Neuron (in vitro differentiated cells): Measurements from ENCODE around the gene BSN.

ENCODE experiments used
- H2AFZ ChIP-seq: one replicate; pipeline ENCODE4 v1.6.1; 2013; ENCODE audit warnings: low read depth, mild to moderate bottlenecking, inconsistent platforms, low read length, moderate library complexity
- H3K27me3 ChIP-seq: one replicate; pipeline ENCODE4 v1.6.1; 2013; ENCODE audit warnings: low read length; ENCODE audit not compliant: insufficient read depth
- H3K36me3 ChIP-seq: one replicate; pipeline ENCODE4 v1.6.1; 2013; ENCODE audit warnings: low read length; ENCODE audit not compliant: insufficient read depth
- H3K4me1 ChIP-seq: one replicate; pipeline ENCODE4 v1.6.1; 2013; ENCODE audit warnings: low read length; ENCODE audit not compliant: insufficient read depth
- H3K4me3 ChIP-seq: 2 replicates; pipeline ENCODE4 v1.5.1; 2013; ENCODE audit warnings: mild to moderate bottlenecking, low read length, moderate library complexity
- H3K9me3 ChIP-seq: one replicate; pipeline ENCODE4 v1.6.1; 2013; ENCODE audit warnings: low read length

BSN gene

GRCh38 chr3:49711489-49711888 is 157.2 kb downstream of the BSN start:
- Histone ChIP-seq H3K9me3 (no peaks in the 10 kb centered on the region), H2AFZ (no peak overlapping the region), H3K4me3 (no peak overlapping the region), H3K36me3 (peaks cover 8% of the 10 kb centered on the region), H3K27me3 (no peaks in the 10 kb centered on the region), H3K4me1 (no peaks in the 10 kb centered on the region)

GRCh38 chr3:49712166-49712565 is 157.9 kb downstream of the BSN start:
- H3K27me3 ChIP-seq, result no peaks in the 10 kb centered on the region
- no peak overlapping the region for H2AFZ ChIP-seq
- H3K4me3 ChIP-seq, result no peak overlapping the region
- peaks cover 5% of the 10 kb centered on the region for H3K36me3 ChIP-seq
- no peaks in the 10 kb centered on the region for H3K9me3 ChIP-seq
- H3K4me1 ChIP-seq, result no peaks in the 10 kb centered on the region

DNA sequence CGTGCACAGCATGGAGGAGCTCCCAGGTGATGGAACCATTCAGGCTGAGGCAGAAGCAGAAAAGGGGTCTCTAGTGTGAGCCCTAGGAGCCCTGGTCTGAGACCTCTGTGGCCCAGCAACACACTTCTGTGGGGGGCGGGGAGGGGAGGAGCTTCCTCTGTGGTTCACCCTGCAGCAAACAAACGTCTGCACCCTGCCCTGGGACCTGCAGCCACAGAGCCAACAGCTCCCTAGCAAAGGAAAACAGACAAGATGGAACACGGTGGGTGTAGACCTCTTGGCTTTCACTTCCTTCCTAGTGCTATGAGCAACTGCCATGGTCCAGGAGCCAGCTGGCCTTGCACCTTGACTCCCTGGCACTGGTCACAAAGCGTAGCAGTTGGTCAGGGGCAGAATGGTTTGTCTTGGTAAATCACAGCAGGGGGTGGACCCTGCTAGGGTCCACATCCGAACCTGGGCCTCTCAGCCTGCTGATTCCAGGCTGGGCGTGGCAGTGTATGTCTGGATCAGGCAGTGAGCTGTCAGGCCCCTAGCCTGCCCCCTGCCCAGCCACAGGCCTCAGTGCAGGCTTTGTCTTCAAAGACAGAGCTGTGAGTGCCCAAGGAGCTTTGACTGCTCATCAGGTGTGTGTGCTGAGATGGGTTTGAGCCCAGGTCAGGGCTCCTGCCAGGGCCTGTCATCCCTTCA is 158.5 kb downstream of the BSN start:
- no peaks in the 10 kb centered on the region for H3K4me1 ChIP-seq
- H3K27me3 ChIP-seq, result no peaks in the 10 kb centered on the region
- no peaks in the 10 kb centered on the region for H3K9me3 ChIP-seq
- peaks cover 8% of the 10 kb centered on the region for H3K36me3 ChIP-seq
- H2AFZ ChIP-seq, result no peak overlapping the region
- H3K4me3 ChIP-seq, result no peak overlapping the region

GRCh38 chr3:49713336-49714105 is 159.2 kb downstream of the BSN start:
- no peaks in the 10 kb centered on the region for H3K9me3 ChIP-seq
- H2AFZ ChIP-seq, result no peak overlapping the region
- no peak overlapping the region for H3K4me3 ChIP-seq
- no peaks in the 10 kb centered on the region for H3K27me3 ChIP-seq
- no peaks in the 10 kb centered on the region for H3K4me1 ChIP-seq
- H3K36me3 ChIP-seq, result peaks cover 14% of the 10 kb centered on the region

GRCh38 chr3:49714728-49715550 is 160.7 kb downstream of the BSN start:
- H3K36me3 ChIP-seq, result peaks cover 23% of the 10 kb centered on the region
- no peak overlapping the region for H3K4me3 ChIP-seq
- H3K27me3 ChIP-seq, result no peaks in the 10 kb centered on the region
- no peak overlapping the region for H2AFZ ChIP-seq
- no peaks in the 10 kb centered on the region for H3K9me3 ChIP-seq
- H3K4me1 ChIP-seq, result no peaks in the 10 kb centered on the region

DNA sequence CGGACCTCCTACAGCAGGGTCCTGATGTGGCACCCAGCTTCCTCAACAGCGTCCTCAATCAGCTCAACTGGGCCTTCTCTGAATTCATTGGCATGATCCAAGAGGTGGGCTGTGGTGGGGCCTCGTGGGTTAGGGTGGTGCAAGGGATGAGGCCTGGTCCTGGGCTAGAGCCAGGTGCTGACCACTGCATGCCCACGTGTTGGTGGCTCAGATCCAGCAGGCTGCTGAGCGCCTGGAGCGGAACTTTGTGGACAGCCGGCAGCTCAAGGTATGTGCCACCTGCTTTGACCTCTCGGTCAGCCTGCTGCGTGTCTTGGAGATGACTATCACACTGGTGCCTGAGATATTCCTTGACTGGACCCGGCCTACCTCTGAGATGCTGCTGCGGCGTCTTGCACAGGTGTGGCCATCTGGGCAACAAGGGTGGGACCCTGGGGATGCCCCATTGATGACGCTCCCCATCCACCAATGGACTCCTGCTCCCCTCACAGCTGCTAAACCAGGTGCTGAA is 161.4 kb downstream of the BSN start:
- Histone ChIP-seq H3K9me3 (no peaks in the 10 kb centered on the region), H3K36me3 (peaks cover 28% of the 10 kb centered on the region), H3K27me3 (no peaks in the 10 kb centered on the region), H3K4me3 (no peak overlapping the region), H3K4me1 (no peaks in the 10 kb centered on the region), H2AFZ (no peak overlapping the region)

DNA sequence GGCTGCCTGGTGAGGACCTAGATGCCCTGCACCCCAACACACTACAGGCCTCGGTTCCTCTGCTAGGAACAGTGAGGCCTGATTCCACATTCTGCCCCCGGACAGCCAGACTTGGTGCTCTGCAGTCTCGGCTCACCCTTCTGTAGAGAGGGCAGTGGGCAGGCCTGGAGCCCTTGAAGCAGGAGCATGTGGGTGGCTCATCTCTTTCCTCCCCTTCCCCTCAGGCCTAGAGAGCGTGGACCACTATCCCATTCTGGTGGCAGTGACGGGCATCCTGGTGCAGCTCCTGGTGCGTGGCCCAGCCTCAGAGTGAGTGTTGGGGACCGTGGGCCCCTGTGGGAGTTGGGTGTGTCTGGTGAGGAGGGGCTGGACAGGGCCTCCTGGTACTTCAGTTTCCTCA is 161.9 kb downstream of the BSN start:
- H3K36me3 ChIP-seq, result peaks cover 33% of the 10 kb centered on the region
- H3K27me3 ChIP-seq, result no peaks in the 10 kb centered on the region
- no peak overlapping the region for H3K4me3 ChIP-seq
- no peak overlapping the region for H2AFZ ChIP-seq
- no peaks in the 10 kb centered on the region for H3K9me3 ChIP-seq
- no peaks in the 10 kb centered on the region for H3K4me1 ChIP-seq

DNA sequence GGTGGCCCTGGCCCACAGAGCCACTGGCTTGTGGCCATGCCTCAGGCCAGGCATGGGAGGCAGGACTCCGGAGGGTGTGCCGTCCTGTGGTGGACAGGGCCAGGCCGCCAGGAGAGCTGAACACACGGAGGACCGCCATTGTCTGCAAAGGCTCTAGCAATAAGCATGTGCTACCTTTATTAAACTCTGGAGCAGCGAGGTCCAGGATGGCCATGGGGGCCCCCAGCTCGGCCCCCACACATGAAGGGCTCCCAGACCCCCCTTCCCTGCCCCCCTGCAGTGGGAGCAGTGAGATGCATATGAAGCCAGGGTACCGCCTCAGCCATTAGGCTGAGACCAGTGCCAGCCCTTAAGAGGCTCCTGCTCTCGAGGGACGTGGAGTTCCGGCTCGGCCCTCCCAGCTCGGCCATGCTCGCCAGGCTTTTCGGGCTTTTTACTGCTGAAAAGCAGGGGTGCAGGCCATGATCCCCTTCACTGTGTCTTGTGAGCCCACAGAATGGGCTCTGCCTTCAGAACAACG is 162.5 kb downstream of the BSN start:
- no peaks in the 10 kb centered on the region for H3K9me3 ChIP-seq
- peaks cover 39% of the 10 kb centered on the region for H3K36me3 ChIP-seq
- no peak overlapping the region for H3K4me3 ChIP-seq
- H3K4me1 ChIP-seq, result no peaks in the 10 kb centered on the region
- no peaks in the 10 kb centered on the region for H3K27me3 ChIP-seq
- H2AFZ ChIP-seq, result no peak overlapping the region

GRCh38 chr3:49717211-49717958 is 163.1 kb downstream of the BSN start:
- Histone ChIP-seq H3K4me1 (peaks cover under 1% of the 10 kb centered on the region), H2AFZ (no peak overlapping the region), H3K36me3 (peaks cover 46% of the 10 kb centered on the region), H3K27me3 (no peaks in the 10 kb centered on the region), H3K9me3 (no peaks in the 10 kb centered on the region), H3K4me3 (no peak overlapping the region)

DNA sequence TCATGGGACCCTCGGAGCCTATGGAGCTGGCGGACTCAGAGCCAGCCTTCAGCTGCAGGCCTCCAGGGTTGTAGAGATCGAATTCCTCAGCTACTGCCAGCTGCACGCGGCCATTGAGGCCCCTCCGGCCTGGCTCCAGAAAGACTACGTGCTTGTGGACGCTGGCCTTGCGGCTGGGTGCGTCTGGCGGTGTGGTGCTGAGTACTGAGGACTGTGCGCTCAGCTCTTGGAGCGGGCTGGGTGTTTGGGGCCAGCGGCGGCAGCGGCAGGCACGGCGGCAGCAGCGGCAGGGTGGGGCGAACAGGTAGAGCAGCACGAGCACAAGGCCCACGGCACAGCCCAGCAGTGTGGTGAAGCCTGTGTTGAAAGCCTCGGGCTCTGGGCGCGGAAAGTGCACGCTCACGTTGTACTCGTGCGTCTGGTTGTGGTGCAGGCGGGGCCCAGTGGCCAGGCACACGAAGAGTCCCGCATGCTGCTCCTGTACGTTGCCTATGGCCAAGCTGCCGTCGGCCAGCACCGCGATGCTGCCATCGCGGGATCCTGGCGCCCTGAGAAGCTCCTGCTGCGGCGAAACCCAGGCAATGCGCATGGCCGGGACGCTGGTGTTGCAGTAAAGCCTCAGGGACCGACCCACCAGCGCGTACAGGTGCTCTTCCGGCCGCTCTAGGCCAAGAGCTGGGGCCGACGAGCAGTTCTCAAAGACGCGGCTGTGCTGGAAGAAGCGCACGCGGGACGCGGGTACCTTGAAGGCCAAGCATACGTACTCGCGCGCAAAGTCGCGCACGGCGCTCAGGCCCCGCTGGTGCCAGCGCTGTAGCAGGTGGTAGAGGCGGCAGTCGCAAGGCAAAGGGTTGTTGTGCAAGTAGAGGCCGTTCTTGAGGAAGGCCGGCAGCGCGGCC is 163.9 kb downstream of the BSN start:
- H3K4me3 ChIP-seq, result no peak overlapping the region
- H2AFZ ChIP-seq, result no peak overlapping the region
- peaks cover 8% of the 10 kb centered on the region for H3K4me1 ChIP-seq
- H3K27me3 ChIP-seq, result no peaks in the 10 kb centered on the region
- no peaks in the 10 kb centered on the region for H3K9me3 ChIP-seq
- peaks cover 49% of the 10 kb centered on the region for H3K36me3 ChIP-seq

GRCh38 chr3:49718858-49719213 is 164.6 kb downstream of the BSN start:
- H3K4me3 ChIP-seq, result no peak overlapping the region
- H3K36me3 ChIP-seq, result peaks cover 49% of the 10 kb centered on the region
- no peaks in the 10 kb centered on the region for H3K9me3 ChIP-seq

More at GRCh38 chr3:49718858-49719213, 164.6 kb downstream of the BSN start:
- no peaks in the 10 kb centered on the region for H3K27me3 ChIP-seq
- peaks cover 12% of the 10 kb centered on the region for H3K4me1 ChIP-seq
- no peak overlapping the region for H2AFZ ChIP-seq
